Natural killer cell (primary cell): Measurements from ENCODE around the gene KIZ. TPM values are rescaled to one million over a fixed set of nuclear protein-coding genes. Genes with fewer than 3 reads are reported as not detected.
A peak's percentile ranks its signal among the peaks of the same experiment; 100 is the strongest.

Experiments
- ATAC-seq, 3 donors: fragments of 150-1000 bp in 2 of 3; fragments of 200-7000 bp in 1 of 3; cut with Tn5 transposase; 1 replicate in 1 of 3; 2 replicates in 2 of 3; pipeline ENCODE4 v1.10.0; 2021; ENCODE audit warnings: mild to moderate bottlenecking in 2 of 3, moderate library complexity in 2 of 3
- DNase-seq, 2 donors: peaks; one replicate each; pipeline versions ENCODE4 v3.0.0 to v3.0.0-alpha.2; 2013 to 2021; ENCODE audit warnings: mixed read lengths in 1 of 2
- H3K27ac ChIP-seq: one replicate; pipeline ENCODE4 v1.5.1; 2013; ENCODE audit warnings: mild to moderate bottlenecking, low read length
- H3K27me3 ChIP-seq: one replicate; pipeline ENCODE4 v1.6.1; 2013; ENCODE audit warnings: low read length; ENCODE audit not compliant: control insufficient read depth, insufficient read depth
- H3K36me3 ChIP-seq: one replicate; pipeline ENCODE4 v1.6.1; 2013; ENCODE audit warnings: low read length; ENCODE audit not compliant: control insufficient read depth, insufficient read depth
- H3K4me1 ChIP-seq: one replicate; pipeline ENCODE4 v1.6.1; 2013; ENCODE audit warnings: low read length; ENCODE audit not compliant: control insufficient read depth, insufficient read depth
- H3K4me3 ChIP-seq: one replicate; pipeline ENCODE4 v1.5.1; 2013; ENCODE audit warnings: low read length
- H3K9me3 ChIP-seq: one replicate; pipeline ENCODE4 v1.6.1; 2013; ENCODE audit warnings: low read length; ENCODE audit not compliant: control insufficient read depth, insufficient read depth
- H3K27ac Mint-ChIP-seq, 2 donors: one replicate each; pipeline ENCODE4 v1.8.0; 2022; ENCODE audit warnings: mild to moderate bottlenecking in 2 of 2, mixed read lengths in 2 of 2, moderate library complexity in 1 of 2
- H3K27me3 Mint-ChIP-seq, 2 donors: one replicate each; pipeline ENCODE4 v1.8.0; 2022; ENCODE audit warnings: low read depth in 2 of 2, mixed read lengths in 2 of 2
- H3K36me3 Mint-ChIP-seq: one replicate; pipeline ENCODE4 v1.8.0; 2022; ENCODE audit warnings: mixed read lengths
- H3K4me1 Mint-ChIP-seq, 2 donors: one replicate each; pipeline ENCODE4 v1.8.0; 2022; ENCODE audit warnings: mixed read lengths in 2 of 2
- H3K4me3 Mint-ChIP-seq: one replicate; pipeline ENCODE4 v1.8.0; 2022; ENCODE audit warnings: mild to moderate bottlenecking, moderate library complexity, mixed read lengths
- H3K9me3 Mint-ChIP-seq, 2 donors: one replicate each; pipeline ENCODE4 v1.8.0; 2022; ENCODE audit warnings: mixed read lengths in 2 of 2
- WGBS: methylation state at CpG from one replicate; pipeline ENCODE4 v1.1.7; 2013; ENCODE audit warnings: missing lambda C conversion rate; ENCODE audit not compliant: insufficient coverage; 5-methylcytosine and 5-hydroxymethylcytosine counted together
- intact Hi-C: fragments of 100-400 bp; cut with micrococcal nuclease; formaldehyde crosslinking; loops from one replicate; pipeline ENCODE4 v1.14.2; 2022
- total RNA-seq, 4 donors: library from RNA; stranded (reverse); fragments of 120-200 nt in 1 of 4; gene quantifications; one replicate each; pipeline versions ENCODE4 v1.2.3 to v1.2.4, GENCODE V29; 2013 to 2022
- TF ChIP-seq, protein P1 (sequence below): fragments of 200-600 bp; IDR thresholded peaks from one replicate; pipeline ENCODE4 v1.8.0; 2022; ENCODE audit warnings: antibody characterized with exemption

Gene KIZ
- total RNA-seq, 3 donors from 2014 or later (not counting 1 experiment from before 2014, with no cell fraction given) = 32.9 to 38.2 (median 35.3) TPM

- H3K4me1 ChIP-seq = peaks cover 13% of the 10 kb centered on the region
- H3K9me3 ChIP-seq = no peaks in the 10 kb centered on the region
- Mint-ChIP-seq H3K36me3 (no peaks in the 10 kb centered on the region), H3K9me3 (no peaks in the 10 kb centered on the region), H3K4me1 (peaks cover 17 to 27% of the 10 kb centered on the region in 2 donors), H3K4me3 (peak overlapping the region; percentile 83), H3K27ac (peak overlapping the region; percentile 66 to 92), H3K27me3 (peaks cover 6 to 13% of the 10 kb centered on the region in 2 donors)
- no peaks in the 10 kb centered on the region for H3K36me3 ChIP-seq
- H3K27me3 ChIP-seq = no peaks in the 10 kb centered on the region
- H3K27ac ChIP-seq = peak overlapping the region; percentile 8
- intact Hi-C loops = no loop called here
- H3K4me3 ChIP-seq = peak overlapping the region; percentile 49
- TF ChIP-seq, protein P1, sequence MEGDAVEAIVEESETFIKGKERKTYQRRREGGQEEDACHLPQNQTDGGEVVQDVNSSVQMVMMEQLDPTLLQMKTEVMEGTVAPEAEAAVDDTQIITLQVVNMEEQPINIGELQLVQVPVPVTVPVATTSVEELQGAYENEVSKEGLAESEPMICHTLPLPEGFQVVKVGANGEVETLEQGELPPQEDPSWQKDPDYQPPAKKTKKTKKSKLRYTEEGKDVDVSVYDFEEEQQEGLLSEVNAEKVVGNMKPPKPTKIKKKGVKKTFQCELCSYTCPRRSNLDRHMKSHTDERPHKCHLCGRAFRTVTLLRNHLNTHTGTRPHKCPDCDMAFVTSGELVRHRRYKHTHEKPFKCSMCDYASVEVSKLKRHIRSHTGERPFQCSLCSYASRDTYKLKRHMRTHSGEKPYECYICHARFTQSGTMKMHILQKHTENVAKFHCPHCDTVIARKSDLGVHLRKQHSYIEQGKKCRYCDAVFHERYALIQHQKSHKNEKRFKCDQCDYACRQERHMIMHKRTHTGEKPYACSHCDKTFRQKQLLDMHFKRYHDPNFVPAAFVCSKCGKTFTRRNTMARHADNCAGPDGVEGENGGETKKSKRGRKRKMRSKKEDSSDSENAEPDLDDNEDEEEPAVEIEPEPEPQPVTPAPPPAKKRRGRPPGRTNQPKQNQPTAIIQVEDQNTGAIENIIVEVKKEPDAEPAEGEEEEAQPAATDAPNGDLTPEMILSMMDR = no peak
- WGBS = 6% methylated on average over 25 of the region's 25 CpGs
- DNase-seq (no peak), ATAC-seq (peak in 2 of 3 donors; percentile 0 to 1)
Observed at GRCh38 chr20:21125072-21125848, 622 bp upstream of the KIZ start.

DNA sequence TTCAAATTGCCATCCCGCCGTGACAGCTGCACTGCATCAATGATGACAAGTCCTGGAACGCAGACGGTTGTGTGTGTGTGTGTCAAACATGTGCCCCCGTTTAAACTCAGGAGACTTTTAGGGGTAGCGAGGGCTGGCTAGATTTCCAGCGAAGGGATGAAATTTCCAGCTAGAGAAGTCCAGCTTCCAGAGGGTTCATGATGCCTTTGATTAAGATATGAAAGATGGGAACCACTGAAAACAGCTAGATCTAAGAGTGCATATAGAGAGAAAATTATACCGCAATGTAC, 644 bp downstream of the KIZ start:
- DNase-seq (no peak), ATAC-seq (no peak)
- peaks cover 17 to 27% of the 10 kb centered on the region in 2 donors for H3K4me1 Mint-ChIP-seq
- peak overlapping the region; percentile 66 to 92 for H3K27ac Mint-ChIP-seq
- Histone ChIP-seq H3K4me3 (peak overlapping the region; percentile 75), H3K27me3 (no peaks in the 10 kb centered on the region), H3K9me3 (no peaks in the 10 kb centered on the region), H3K27ac (peak overlapping the region; percentile 75), H3K36me3 (peaks cover under 1% of the 10 kb centered on the region), H3K4me1 (peaks cover 13% of the 10 kb centered on the region)
- H3K9me3 Mint-ChIP-seq = no peaks in the 10 kb centered on the region
- H3K27me3 Mint-ChIP-seq = peaks cover 5 to 10% of the 10 kb centered on the region in 2 donors
- TF ChIP-seq, protein P1 = no peak
- H3K36me3 Mint-ChIP-seq = no peaks in the 10 kb centered on the region
- intact Hi-C loops = no loop called here
- H3K4me3 Mint-ChIP-seq = peak overlapping the region; percentile 83
- WGBS = 17% methylated on average over 8 of the region's 8 CpGs

DNA sequence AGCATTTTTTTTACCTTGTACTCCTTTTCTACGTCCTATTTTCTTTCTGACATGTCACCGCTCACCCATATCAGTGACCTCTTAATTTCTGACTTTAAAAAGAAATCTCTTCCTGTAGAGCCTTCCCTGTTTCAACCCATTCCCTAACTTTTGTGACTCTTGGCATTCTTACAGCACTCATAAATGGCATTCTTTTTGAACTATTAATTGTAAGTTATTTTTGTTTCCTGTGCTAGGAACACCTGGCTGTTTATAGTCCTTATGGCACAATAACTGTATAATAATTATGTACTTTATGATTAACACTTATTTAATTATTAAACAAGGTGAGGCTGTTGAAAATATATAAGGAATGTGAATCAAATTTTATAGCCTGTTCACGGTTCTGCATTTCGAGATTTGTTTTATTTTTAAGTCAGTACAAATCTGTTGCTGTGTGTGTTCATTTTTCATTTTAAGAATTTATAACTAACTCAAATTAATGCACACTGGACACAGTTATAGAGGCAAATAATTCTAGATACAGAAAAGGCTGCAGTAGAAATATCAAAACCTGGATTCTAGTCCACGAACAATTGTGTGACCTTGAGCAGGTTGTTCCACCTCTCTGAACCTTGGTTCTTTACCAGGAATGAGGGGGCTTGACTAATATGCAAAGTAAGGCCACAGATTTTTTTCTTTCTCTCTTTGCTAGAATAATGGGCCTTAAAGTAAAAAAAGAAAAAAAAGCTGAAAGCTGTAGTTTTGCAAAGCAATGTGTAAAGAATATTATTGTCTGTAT, 1.5 kb downstream of the KIZ start:
- Histone ChIP-seq H3K36me3 (peaks cover 3% of the 10 kb centered on the region), H3K4me3 (no peak overlapping the region), H3K4me1 (peaks cover 13% of the 10 kb centered on the region), H3K27me3 (no peaks in the 10 kb centered on the region), H3K27ac (no peak overlapping the region), H3K9me3 (no peaks in the 10 kb centered on the region)
- Mint-ChIP-seq H3K36me3 (no peaks in the 10 kb centered on the region), H3K27ac (peak overlapping the region; percentile 66 to 92), H3K27me3 (peaks cover 0 to 6% of the 10 kb centered on the region in 2 donors), H3K9me3 (no peaks in the 10 kb centered on the region), H3K4me3 (peak overlapping the region; percentile 83), H3K4me1 (peaks cover 17 to 27% of the 10 kb centered on the region in 2 donors)
- TF ChIP-seq, protein P1 = no peak
- DNase-seq (no peak), ATAC-seq (no peak)
- intact Hi-C loops = no loop called here
- WGBS = 90% methylated on average over 3 of the region's 5 CpGs
